Cardiac atrium fibroblast (primary cell): ENCODE measurements around the gene FAM210B. TPM values are rescaled to one million over a fixed set of nuclear protein-coding genes. Genes with fewer than 3 reads are reported as not detected.

ENCODE experiments used
- total RNA-seq: library from RNA; depleted of rRNA; stranded (reverse); fragments of >200 nt; gene quantifications from 2 replicates; pipeline ENCODE4 v1.2.3, GENCODE V29; 2015

The FAM210B gene, protein sequence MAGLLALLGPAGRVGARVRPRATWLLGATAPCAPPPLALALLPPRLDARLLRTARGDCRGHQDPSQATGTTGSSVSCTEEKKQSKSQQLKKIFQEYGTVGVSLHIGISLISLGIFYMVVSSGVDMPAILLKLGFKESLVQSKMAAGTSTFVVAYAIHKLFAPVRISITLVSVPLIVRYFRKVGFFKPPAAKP
- 41.8 and 46.9 TPM in 2 replicates for total RNA-seq

DNA sequence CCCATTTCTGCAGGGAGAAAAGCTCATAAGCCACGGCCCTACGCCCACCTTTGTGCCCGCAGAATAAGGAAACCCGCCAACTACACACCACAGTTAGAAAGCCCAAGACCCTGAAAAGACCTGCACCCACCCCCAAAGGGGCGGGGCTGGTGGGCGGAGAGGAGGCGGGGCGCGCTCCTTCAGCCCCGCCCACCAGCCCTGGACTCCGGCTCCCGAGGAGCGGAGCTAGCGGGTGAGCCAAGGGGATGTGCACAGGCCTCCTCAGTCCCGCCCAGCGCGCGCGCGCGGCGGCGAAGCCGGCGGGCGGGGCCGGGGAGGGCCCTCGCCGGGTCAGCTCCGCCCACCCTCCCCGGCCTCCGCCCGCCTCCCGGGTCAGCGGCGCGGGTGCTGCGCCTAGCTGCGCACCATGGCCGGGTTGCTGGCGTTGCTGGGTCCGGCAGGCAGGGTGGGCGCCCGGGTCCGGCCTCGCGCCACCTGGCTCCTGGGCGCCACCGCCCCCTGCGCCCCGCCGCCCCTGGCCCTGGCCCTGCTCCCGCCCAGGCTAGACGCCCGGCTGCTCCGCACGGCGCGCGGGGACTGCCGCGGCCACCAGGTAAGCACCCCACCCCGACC is at the start of gene FAM210B:
FAM210B (plus strand) TSS at position 375 of the 612 bp plus-strand sequence; CDS start at position 407, 32 bp downstream.

DNA sequence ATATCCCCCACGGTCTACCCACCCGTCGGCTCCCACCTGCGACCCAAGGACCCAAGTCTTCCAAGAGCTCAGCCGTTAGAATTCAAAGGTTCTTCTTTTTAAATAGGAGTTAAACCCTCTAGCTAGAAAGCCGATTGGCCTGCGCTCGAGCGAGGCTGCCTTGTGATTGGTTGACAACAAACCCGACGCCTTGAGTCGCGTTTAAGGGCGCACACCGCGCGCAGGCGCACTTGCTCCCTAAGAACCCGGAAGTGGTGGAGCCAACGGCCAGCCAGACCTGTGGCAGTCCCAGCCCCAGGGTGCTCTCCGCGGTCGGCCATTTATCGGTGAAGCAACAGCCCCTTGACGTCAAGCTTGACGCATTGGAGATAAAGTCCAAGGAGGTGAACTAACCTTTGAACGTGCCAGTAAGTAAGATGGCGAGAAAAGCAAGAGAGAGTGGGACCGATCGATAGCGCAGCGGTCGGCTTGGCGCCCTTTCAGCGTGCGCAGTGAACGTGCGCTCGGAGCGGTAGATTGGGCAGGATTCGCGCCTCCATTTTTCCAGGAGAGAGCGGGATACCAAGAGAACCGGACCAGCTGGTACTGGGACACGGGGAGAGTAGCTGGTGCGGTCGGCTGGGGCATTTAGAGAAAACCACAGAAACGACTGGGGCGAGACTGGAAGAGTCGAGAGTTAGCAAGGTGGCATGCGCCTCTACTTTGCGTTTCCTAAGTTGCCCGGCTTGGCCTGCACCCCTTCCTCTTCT is 33.5 kb downstream of the FAM210B start, which contains the start of the genes AURKA and CSTF1:
AURKA (minus strand) TSS at position 84 of the 749 bp plus-strand sequence. CDS start 4,018 bp downstream, outside the sequence.
CSTF1 (plus strand) TSS at position 514 of the 749 bp plus-strand sequence. CDS start 2,908 bp downstream, outside the sequence.

DNA sequence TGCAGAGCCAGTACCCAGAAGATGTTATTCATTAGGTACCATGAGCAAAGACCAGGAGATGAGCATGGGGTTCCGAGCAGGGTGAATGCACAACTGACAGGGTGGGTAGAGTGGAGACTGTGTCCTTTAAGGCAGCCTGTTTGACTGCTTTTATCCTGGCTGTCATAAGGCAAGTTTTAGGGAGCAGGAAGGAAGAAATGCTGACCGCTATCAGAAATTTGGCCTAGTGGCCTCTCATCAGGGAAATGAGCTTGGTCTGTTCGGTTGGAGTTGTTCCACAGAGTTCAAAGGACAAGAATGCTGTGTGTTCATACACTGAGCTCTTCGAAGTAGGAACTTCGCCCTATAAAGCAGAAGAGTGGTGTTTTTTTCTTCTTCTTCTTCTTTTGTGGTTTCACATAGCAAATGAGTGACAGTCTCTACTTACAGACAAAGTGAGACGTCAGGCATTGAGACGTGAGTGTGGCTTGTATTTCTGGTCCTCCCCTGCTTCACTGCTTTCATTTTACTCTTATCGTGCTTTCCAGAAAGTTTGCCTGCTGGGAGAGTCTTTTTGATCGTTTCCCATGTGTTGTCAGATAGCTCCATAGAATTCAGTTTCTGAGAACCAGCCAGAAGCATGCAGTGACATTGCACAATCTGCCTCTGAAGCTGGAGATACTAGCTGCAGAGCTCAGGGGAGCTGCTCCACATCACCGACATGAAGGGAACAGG is 53.1 kb downstream of the FAM210B start, which contains the start of gene CASS4:
CASS4 (plus strand) TSS at position 502 of the 714 bp plus-strand sequence; CDS start at position 701, 199 bp downstream.

Other genes starting within 250 kb of the FAM210B start
- gene MC3R, start 110.2 kb upstream of the FAM210B start, total RNA-seq, result not detected in 2 replicates
- gene AURKA, start 33.2 kb downstream of the FAM210B start, total RNA-seq, result 17.0 and 20.1 TPM in 2 replicates
- gene CSTF1, start 33.7 kb downstream of the FAM210B start, total RNA-seq, result 26.7 and 32.6 TPM in 2 replicates
- 5.7 and 17.0 TPM in 2 replicates for gene CASS4, start 53.3 kb downstream of the FAM210B start, total RNA-seq
- 64.6 and 66.1 TPM in 2 replicates for gene RTF2, start 109.7 kb downstream of the FAM210B start, total RNA-seq
- not detected in 2 replicates for gene FAM209A, start 165.8 kb downstream of the FAM210B start, total RNA-seq
- gene FAM209B, start 174.3 kb downstream of the FAM210B start, total RNA-seq, result not detected in 2 replicates